GM12801 (cell line): ENCODE measurements around the gene LHFPL3.

ENCODE experiments used
- TF ChIP-seq, protein P1 (sequence below): IDR thresholded peaks from one replicate; pipeline ENCODE4 v1.5.1; 2011; ENCODE audit warnings: control low read depth; ENCODE audit not compliant: insufficient read length; ENCODE audit errors: extremely low read depth

Gene LHFPL3

DNA sequence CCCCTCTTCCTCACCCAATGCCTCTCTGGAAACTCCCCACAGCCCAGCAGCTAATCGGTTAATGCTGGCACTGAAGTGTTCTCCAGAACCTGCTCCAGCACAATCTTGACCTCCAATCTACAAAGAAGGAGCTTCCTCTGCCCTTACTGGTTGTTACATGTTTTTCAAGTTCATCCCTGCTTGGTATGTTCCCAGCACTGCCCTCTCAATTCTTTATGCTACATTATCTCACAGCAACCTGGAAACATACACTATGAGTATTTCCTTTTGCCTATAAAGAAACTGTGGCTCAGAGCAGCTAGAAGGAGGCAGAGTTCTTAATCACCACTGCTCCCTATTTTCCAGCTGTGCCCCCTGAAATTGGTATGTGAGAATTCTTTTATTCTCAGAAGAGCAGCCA is 601.5 kb downstream of the LHFPL3 start:
- TF ChIP-seq, protein P1, sequence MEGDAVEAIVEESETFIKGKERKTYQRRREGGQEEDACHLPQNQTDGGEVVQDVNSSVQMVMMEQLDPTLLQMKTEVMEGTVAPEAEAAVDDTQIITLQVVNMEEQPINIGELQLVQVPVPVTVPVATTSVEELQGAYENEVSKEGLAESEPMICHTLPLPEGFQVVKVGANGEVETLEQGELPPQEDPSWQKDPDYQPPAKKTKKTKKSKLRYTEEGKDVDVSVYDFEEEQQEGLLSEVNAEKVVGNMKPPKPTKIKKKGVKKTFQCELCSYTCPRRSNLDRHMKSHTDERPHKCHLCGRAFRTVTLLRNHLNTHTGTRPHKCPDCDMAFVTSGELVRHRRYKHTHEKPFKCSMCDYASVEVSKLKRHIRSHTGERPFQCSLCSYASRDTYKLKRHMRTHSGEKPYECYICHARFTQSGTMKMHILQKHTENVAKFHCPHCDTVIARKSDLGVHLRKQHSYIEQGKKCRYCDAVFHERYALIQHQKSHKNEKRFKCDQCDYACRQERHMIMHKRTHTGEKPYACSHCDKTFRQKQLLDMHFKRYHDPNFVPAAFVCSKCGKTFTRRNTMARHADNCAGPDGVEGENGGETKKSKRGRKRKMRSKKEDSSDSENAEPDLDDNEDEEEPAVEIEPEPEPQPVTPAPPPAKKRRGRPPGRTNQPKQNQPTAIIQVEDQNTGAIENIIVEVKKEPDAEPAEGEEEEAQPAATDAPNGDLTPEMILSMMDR: no peak

GRCh38 chr7:104931181-104931781 is 602.9 kb downstream of the LHFPL3 start:
- TF ChIP-seq, protein P1: no peak

DNA sequence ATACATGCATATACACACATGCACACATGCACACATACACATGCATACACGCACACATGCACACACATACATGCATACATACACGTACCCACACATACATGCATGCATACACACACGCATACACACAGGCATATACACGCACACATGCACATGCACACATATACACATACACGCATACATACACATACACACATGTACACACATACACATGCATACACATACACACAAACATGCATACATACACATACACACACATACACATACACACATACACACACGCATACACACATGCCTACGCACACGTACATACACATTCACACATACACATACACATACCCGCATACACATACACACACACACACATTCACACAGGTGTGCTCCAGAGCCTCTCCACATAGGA is 604.6 kb downstream of the LHFPL3 start:
- TF ChIP-seq, protein P1: no peak

- TF ChIP-seq, protein P1: no peak
Observed at GRCh38 chr7:104933521-104933988, 605.2 kb downstream of the LHFPL3 start.

GRCh38 chr7:104934665-104935064 is 606.3 kb downstream of the LHFPL3 start:
- TF ChIP-seq, protein P1: no peak

DNA sequence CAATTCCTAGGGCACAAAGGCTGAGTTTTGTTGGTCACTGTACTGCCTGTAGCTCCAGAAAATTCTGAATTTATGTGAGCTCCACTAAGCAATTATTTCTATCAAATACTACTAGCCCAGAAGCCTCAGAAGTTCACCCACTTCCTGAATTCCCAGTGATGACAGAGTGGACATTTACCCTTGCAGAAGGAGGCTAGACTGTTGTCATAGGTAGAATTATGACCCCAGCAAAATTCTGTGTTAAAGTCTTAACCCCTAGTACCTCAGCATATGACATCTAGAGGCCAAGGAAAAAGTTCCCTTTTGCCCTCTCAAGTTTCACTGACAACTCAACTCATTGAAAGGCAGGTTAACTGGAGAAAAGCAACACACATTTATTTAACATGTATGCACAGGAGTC is 606.9 kb downstream of the LHFPL3 start:
- TF ChIP-seq, protein P1: no peak

- TF ChIP-seq, protein P1: no peak
Observed at GRCh38 chr7:104936546-104936945, 608.1 kb downstream of the LHFPL3 start.
